Ascending aorta (tissue), 2 donors: ENCODE data around the gene RASGEF1B. TPM values are rescaled to one million over a fixed set of nuclear protein-coding genes. Genes with fewer than 3 reads are reported as not detected.

Experiments
- DNase-seq, 2 donors: peaks; one replicate each; pipeline ENCODE4 v3.0.0-alpha.2; 2019; ENCODE audit warnings: low spot score in 2 of 2
- H3K27ac ChIP-seq, 2 donors: fragments of 200-600 bp; sonication (generic); one replicate each; pipeline ENCODE4 v1.5.1; 2016 to 2017; ENCODE audit warnings: mild to moderate bottlenecking in 1 of 2
- H3K27me3 ChIP-seq: fragments of 200-600 bp; sonication (generic); one replicate; pipeline ENCODE4 v1.5.1; 2017
- H3K36me3 ChIP-seq, 2 donors: fragments of 200-600 bp; sonication (generic); one replicate each; pipeline ENCODE4 v1.5.1; 2016
- H3K4me1 ChIP-seq, 2 donors: fragments of 200-600 bp; sonication (generic); one replicate each; pipeline ENCODE4 v1.5.1; 2016 to 2017; ENCODE audit warnings: mild to moderate bottlenecking in 1 of 2
- H3K4me3 ChIP-seq, 2 donors: fragments of 200-600 bp; sonication (generic); one replicate each; pipeline ENCODE4 v1.5.1; 2016 to 2017; ENCODE audit warnings: mild to moderate bottlenecking in 1 of 2
- H3K9me3 ChIP-seq, 2 donors: fragments of 200-600 bp; sonication (generic); one replicate each; pipeline ENCODE4 v1.5.1; 2016
- intact Hi-C: fragments of 100-400 bp; cut with DNase I; formaldehyde crosslinking; loops from one replicate; pipeline ENCODE4 v1.15.1; 2023
- total RNA-seq: library from RNA; depleted of rRNA; stranded (reverse); fragments of >200 nt; gene quantifications from one replicate; pipeline ENCODE4 v1.1.0, GENCODE V29; 2016
- TF ChIP-seq, protein P1 (sequence below), 3 experiments: fragments of 200-600 bp in 2 of 3; fragments of 450-650 bp in 1 of 3; sonication (generic) in 2 of 3; IDR thresholded peaks; one replicate each; pipeline ENCODE4 v1.5.1; 2016 to 2019; ENCODE audit warnings: antibody characterized with exemption in 3 of 3, mild to moderate bottlenecking in 1 of 3, moderate library complexity in 1 of 3

The RASGEF1B gene
- total RNA-seq, 1 donor from 2014 or later, result 8.4 TPM

DNA sequence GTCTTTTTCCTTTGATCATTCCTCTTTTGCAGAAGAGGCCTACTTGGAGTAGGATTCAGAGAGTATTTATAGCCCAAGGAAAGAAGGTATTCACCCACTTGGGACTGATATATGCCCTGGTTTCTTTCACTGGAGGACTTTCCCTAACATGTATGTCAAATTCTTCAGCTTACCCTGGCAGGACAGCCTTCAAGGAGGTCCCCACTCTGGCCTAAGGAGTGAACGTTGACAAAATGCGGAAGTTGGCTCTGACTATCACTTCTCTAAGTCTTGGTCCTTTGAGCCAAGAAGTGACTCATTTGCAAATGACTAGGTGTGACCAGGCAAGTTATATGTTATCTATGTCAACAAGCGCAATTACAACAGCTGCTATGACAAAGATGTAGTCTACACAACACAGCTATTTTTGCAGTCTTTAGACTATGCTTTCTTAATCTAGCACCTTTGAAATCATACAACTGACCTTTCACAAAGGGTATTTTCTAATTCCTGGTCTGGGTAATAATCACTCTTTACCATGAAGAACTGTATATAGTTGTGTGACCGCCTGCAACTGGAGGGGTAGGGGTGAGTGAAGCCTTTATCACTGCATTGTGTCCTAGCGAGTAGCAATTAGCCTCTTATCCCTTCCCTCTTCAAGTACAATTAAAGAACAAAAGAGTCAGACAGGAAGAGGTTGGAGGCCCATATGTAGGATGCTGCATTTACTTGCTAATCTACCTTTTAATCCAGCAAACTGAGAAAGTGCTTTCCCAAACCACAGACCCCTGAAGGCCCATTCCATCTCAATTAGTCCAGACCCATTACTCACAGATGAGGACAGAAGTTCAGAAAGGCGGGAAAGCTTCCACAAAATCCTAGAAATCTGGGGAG is 50.1 kb downstream of the RASGEF1B start:
- intact Hi-C loops, result no loop called here
- H3K9me3 ChIP-seq, result no peaks in the 10 kb centered on the region
- no peak overlapping the region for H3K4me3 ChIP-seq
- TF ChIP-seq, protein P1, sequence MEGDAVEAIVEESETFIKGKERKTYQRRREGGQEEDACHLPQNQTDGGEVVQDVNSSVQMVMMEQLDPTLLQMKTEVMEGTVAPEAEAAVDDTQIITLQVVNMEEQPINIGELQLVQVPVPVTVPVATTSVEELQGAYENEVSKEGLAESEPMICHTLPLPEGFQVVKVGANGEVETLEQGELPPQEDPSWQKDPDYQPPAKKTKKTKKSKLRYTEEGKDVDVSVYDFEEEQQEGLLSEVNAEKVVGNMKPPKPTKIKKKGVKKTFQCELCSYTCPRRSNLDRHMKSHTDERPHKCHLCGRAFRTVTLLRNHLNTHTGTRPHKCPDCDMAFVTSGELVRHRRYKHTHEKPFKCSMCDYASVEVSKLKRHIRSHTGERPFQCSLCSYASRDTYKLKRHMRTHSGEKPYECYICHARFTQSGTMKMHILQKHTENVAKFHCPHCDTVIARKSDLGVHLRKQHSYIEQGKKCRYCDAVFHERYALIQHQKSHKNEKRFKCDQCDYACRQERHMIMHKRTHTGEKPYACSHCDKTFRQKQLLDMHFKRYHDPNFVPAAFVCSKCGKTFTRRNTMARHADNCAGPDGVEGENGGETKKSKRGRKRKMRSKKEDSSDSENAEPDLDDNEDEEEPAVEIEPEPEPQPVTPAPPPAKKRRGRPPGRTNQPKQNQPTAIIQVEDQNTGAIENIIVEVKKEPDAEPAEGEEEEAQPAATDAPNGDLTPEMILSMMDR (IDR thresholded peaks at IDR 0.05), result no peak
- no peak for DNase-seq
- no peaks in the 10 kb centered on the region for H3K36me3 ChIP-seq
- H3K27ac ChIP-seq, result no peak overlapping the region
- no peaks in the 10 kb centered on the region for H3K4me1 ChIP-seq
- no peaks in the 10 kb centered on the region for H3K27me3 ChIP-seq

DNA sequence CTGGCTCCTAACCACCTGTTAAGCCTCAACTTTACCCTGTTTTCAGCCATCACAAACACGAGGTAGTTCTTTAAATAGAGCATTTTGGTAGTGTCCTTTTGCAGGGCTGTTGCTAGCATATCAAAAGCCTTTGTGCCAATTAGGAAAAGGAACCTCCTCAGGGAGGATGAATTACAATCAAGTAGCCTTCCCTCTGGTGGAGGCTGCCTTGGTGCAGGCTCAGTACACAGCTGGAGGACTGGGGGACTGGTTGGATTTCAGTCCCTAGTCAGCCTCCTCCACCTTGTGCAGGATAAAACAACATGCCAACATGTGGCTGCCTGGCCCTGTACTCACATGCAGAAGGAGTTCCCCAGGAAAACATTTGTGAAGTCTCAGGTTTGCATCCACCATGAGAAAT is 53.1 kb downstream of the RASGEF1B start:
- TF ChIP-seq, protein P1 (IDR thresholded peaks at IDR 0.05), result no peak
- H3K27me3 ChIP-seq, result no peaks in the 10 kb centered on the region
- DNase-seq, result no peak
- H3K27ac ChIP-seq, result no peak overlapping the region
- no peaks in the 10 kb centered on the region for H3K36me3 ChIP-seq
- H3K4me1 ChIP-seq, result no peaks in the 10 kb centered on the region
- intact Hi-C loops, result no loop called here
- H3K4me3 ChIP-seq, result no peak overlapping the region
- no peaks in the 10 kb centered on the region for H3K9me3 ChIP-seq

DNA sequence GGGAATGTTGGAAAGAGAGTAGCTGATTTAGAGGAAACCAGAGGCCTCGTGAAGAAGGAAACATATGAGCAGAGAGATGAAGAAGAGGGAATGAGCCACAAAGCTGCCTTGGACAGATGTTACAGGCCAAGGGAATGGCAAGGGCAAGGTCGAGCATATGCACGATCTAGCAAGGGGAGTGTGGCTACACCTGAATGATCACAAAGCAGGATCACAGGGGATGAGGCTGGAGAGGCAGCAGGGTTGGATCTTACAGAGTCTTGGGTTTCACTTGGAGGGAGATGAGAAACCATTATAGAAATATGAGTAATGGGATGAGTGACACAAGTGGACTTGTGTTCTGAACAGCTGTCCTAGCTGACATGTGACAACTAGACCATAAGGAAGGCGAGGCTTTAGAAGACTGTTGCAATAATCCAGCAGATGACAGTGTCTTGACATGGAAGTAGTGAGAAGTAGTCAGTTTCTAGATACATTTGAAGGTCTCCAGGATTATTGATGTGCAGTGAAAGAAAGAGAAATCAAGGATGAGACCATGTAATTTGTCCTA is 58.7 kb downstream of the RASGEF1B start:
- intact Hi-C loops, result no loop called here
- Histone ChIP-seq H3K27me3 (no peaks in the 10 kb centered on the region), H3K4me3 (no peak overlapping the region), H3K27ac (no peak overlapping the region), H3K9me3 (no peaks in the 10 kb centered on the region), H3K36me3 (no peaks in the 10 kb centered on the region), H3K4me1 (no peaks in the 10 kb centered on the region)
- DNase-seq, result no peak
- TF ChIP-seq, protein P1 (IDR thresholded peaks at IDR 0.05), result no peak

DNA sequence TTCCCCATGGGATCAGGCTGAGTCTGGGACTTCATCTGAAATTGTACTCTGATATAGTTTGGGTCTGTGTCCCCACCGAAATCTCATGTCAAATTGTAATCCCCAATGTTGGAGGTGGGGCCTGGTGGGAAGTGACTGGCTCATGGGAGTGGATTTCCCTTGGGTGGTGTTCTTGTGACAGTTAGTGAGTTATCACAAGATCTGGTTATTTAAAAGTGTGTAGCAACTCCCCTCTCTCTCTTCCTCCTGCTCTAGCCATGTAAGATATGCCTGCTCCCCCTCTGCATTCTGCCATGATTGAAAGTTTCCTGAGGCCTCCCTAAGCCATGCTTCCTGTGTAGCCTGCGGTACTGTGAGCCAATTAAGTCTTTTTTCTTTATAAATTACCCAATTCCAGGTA is 61.0 kb downstream of the RASGEF1B start:
- DNase-seq, result no peak
- Histone ChIP-seq H3K27me3 (no peaks in the 10 kb centered on the region), H3K4me3 (no peak overlapping the region), H3K9me3 (no peaks in the 10 kb centered on the region), H3K4me1 (peaks cover 0 to under 1% of the 10 kb centered on the region in 2 donors), H3K36me3 (no peaks in the 10 kb centered on the region), H3K27ac (no peak overlapping the region)
- intact Hi-C loops, result no loop called here
- TF ChIP-seq, protein P1 (IDR thresholded peaks at IDR 0.05), result no peak

DNA sequence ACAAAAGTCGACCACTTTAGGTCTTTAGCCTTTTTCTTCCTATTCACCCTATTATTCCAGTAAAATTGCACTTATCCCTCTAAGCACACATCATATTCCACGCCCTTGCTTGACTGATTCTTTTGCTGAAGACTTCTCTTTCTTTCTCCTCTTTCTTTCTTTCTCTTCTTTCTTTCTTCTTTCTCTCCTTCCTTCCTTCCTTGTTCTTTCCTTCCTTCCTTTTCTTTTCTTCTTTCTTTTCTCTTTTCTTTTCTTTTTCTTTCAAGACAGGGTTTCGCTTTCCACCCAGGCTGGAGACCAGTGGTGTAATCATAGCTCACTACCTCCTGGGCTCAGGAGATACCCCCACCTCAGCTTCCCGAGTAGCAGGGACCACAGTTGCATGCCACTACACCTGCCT is 61.9 kb downstream of the RASGEF1B start:
- Histone ChIP-seq H3K27me3 (no peaks in the 10 kb centered on the region), H3K27ac (no peak overlapping the region), H3K4me3 (no peak overlapping the region), H3K4me1 (peaks cover 0 to 3% of the 10 kb centered on the region in 2 donors), H3K9me3 (no peaks in the 10 kb centered on the region), H3K36me3 (no peaks in the 10 kb centered on the region)
- DNase-seq, result no peak
- intact Hi-C loops, result no loop called here
- TF ChIP-seq, protein P1 (IDR thresholded peaks at IDR 0.05), result no peak
